Measurements from ENCODE around the gene VRK1. TPM values are rescaled to one million over a fixed set of nuclear protein-coding genes. Genes with fewer than 3 reads are reported as not detected.

The VRK1 gene
- total and polyA plus RNA-seq, 8 donors, result 1.2 to 45.7 (median 10.6) TPM; not detected in 1

DNA sequence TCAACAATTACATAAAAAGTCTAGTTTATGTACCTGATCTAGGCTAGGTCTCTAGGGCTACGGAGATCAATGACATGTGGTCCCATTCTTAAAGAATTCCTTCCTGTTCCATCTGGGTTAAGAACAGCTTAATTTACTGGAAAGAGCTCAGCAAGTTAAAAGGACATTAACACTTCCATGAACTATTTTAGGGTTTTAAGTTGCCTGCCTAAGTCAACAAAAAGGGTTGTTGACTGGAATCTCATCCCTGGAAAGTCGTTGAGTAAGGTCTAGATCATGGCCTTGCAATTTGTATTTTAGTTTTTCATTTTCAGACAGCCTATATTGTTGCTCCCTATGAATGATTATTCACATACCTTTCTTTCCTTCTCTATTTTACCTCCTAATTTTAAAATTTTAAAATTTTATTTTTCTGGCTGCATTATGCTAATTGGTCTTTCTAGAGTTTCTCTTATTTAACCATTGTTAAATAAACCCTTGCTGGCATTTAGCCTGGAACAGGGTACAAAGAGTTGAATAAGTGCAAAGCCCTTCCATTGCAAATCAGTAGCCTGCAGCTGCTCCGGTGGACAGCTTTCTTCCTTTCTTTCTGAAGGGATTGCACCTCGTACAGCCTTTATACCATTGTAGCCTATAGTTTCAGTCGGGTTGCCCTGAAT lies 66.3 kb downstream of the VRK1 start:
- no peaks in the 10 kb centered on the region for H3K27me3 ChIP-seq
- TF ChIP-seq EP300 (IDR thresholded peaks at IDR 0.05) (no peak), POLR2A (IDR thresholded peaks at IDR 0.05) (no peak), POLR2AphosphoS5 (IDR thresholded peaks at IDR 0.05) (no peak)
- TF ChIP-seq, protein P1, sequence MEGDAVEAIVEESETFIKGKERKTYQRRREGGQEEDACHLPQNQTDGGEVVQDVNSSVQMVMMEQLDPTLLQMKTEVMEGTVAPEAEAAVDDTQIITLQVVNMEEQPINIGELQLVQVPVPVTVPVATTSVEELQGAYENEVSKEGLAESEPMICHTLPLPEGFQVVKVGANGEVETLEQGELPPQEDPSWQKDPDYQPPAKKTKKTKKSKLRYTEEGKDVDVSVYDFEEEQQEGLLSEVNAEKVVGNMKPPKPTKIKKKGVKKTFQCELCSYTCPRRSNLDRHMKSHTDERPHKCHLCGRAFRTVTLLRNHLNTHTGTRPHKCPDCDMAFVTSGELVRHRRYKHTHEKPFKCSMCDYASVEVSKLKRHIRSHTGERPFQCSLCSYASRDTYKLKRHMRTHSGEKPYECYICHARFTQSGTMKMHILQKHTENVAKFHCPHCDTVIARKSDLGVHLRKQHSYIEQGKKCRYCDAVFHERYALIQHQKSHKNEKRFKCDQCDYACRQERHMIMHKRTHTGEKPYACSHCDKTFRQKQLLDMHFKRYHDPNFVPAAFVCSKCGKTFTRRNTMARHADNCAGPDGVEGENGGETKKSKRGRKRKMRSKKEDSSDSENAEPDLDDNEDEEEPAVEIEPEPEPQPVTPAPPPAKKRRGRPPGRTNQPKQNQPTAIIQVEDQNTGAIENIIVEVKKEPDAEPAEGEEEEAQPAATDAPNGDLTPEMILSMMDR (IDR thresholded peaks at IDR 0.05), result no peak
- no peaks in the 10 kb centered on the region for H3K9me3 ChIP-seq
- H3K36me3 ChIP-seq, result peaks cover 0 to 11% (median 3%) of the 10 kb centered on the region in 4 donors
- H3K4me1 ChIP-seq, result no peaks in the 10 kb centered on the region
- H3K27ac ChIP-seq, result no peak overlapping the region
- H3K4me3 ChIP-seq, result no peak overlapping the region
- intact Hi-C loops (cut with DNase I; ENCODE audit: low total_unique reads), result no loop called here
- DNase-seq, result no peak
- 80 to 89% (median 83%) methylated on average over 5 of the region's 5 CpGs for WGBS, 5 donors

GRCh38 chr14:96863986-96864330 lies 66.8 kb downstream of the VRK1 start:
- TF ChIP-seq EP300 (IDR thresholded peaks at IDR 0.05) (no peak), POLR2AphosphoS5 (IDR thresholded peaks at IDR 0.05) (no peak), POLR2A (IDR thresholded peaks at IDR 0.05) (no peak)
- TF ChIP-seq, protein P1 (IDR thresholded peaks at IDR 0.05), result no peak
- no peak for DNase-seq
- H3K27me3 ChIP-seq, result no peaks in the 10 kb centered on the region
- H3K36me3 ChIP-seq, result peaks cover 0 to 9% (median 2%) of the 10 kb centered on the region in 4 donors
- no peaks in the 10 kb centered on the region for H3K9me3 ChIP-seq
- H3K27ac ChIP-seq, result no peak overlapping the region
- WGBS, 5 donors, result 97 to 99% (median 97%) methylated on average over 3 of the region's 3 CpGs
- intact Hi-C loops (cut with DNase I; ENCODE audit: low total_unique reads), result no loop called here
- no peaks in the 10 kb centered on the region for H3K4me1 ChIP-seq
- no peak overlapping the region for H3K4me3 ChIP-seq

- intact Hi-C loops (cut with DNase I; ENCODE audit: low total_unique reads), result no loop called here
Observed at GRCh38 chr14:96867634-96868033, 70.5 kb downstream of the VRK1 start.

DNA sequence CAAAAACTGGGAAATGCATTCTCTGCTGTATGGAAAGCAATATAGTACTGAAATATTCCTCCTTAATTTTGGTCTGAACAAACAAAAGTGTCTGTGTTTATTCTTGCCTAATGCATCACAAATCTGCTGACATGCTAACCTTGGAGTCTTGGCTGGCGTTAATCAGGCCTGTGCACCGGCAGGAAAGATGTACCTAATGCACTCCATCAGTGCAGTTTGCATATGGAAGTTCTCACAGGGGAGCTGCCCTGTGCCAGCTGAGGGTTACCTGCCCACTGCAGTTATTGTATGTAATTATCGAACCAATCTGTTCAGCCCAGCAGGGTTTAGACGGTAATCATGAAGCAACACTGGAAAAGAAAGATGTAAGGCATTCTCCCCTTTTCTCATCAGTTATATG lies 76.9 kb downstream of the VRK1 start:
- Histone ChIP-seq H3K27ac (no peak overlapping the region), H3K4me1 (no peaks in the 10 kb centered on the region), H3K4me3 (no peak overlapping the region), H3K36me3 (peaks cover 0 to 10% (median 8%) of the 10 kb centered on the region in 4 donors), H3K27me3 (no peaks in the 10 kb centered on the region), H3K9me3 (no peaks in the 10 kb centered on the region)
- intact Hi-C loops (cut with DNase I; ENCODE audit: low total_unique reads), result no loop called here
- DNase-seq, result peak in 1 of 2 donors; percentile 12
- WGBS, 5 donors, result 71 to 80% (median 74%) methylated on average over 4 of the region's 4 CpGs
- TF ChIP-seq POLR2AphosphoS5 (IDR thresholded peaks at IDR 0.05), result no peak
- no peak for TF ChIP-seq EP300 (IDR thresholded peaks at IDR 0.05)
- TF ChIP-seq POLR2A (IDR thresholded peaks at IDR 0.05), result no peak

More at GRCh38 chr14:96867634-96868033, 70.5 kb downstream of the VRK1 start:
- Histone ChIP-seq H3K9me3 (no peaks in the 10 kb centered on the region), H3K36me3 (peaks cover 0 to 9% (median 2%) of the 10 kb centered on the region in 4 donors), H3K27me3 (no peaks in the 10 kb centered on the region), H3K27ac (no peak overlapping the region), H3K4me1 (no peaks in the 10 kb centered on the region), H3K4me3 (no peak overlapping the region)
- 81 to 94% (median 89%) methylated on average over 3 of the region's 3 CpGs for WGBS, 5 donors
- DNase-seq, result no peak
- TF ChIP-seq, protein P1 (IDR thresholded peaks at IDR 0.05), result no peak
- TF ChIP-seq POLR2AphosphoS5 (IDR thresholded peaks at IDR 0.05), result no peak
- no peak for TF ChIP-seq EP300 (IDR thresholded peaks at IDR 0.05)
- TF ChIP-seq POLR2A (IDR thresholded peaks at IDR 0.05), result no peak

DNA sequence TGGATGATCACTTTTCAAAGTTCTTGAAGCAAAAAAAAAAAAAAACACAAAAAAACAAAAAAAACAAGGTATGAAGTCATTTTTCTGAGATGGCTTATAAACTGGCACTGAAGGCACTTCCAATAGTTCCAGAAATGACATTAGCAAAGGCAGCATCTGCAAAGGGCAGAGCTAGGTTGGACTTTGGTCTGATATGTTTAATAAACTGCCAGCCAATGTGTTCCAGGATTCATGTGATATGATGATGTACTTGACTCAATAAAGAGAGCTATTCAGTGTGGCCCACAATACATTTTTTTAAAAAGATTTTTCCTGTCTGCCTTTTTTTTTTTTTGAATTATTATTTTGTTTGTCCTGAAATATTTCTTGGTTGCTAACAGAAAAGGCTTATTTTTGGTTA lies 79.6 kb downstream of the VRK1 start:
- intact Hi-C loops (cut with DNase I; ENCODE audit: low total_unique reads), result no loop called here
- Histone ChIP-seq H3K36me3 (peaks cover 0 to 14% (median 8%) of the 10 kb centered on the region in 4 donors), H3K4me1 (no peaks in the 10 kb centered on the region), H3K27ac (no peak overlapping the region), H3K9me3 (no peaks in the 10 kb centered on the region), H3K4me3 (no peak overlapping the region), H3K27me3 (no peaks in the 10 kb centered on the region)
- TF ChIP-seq EP300 (IDR thresholded peaks at IDR 0.05), result no peak
- TF ChIP-seq POLR2A (IDR thresholded peaks at IDR 0.05), result no peak
- TF ChIP-seq POLR2AphosphoS5 (IDR thresholded peaks at IDR 0.05), result no peak
- TF ChIP-seq, protein P1 (IDR thresholded peaks at IDR 0.05), result no peak
- DNase-seq, result peak in 1 of 2 donors; percentile 26

Data from stomach (tissue), 9 donors.